T-helper 1 cell (primary cell): Measurements from ENCODE around the gene TMEM125.

Experiments used
- DNase-seq, 5 donors: peaks; one replicate each; pipeline ENCODE4 v3.0.0-alpha.2; 2012 to 2020

TMEM125 gene

GRCh38 chr1:43274804-43275180, 5.0 kb downstream of the TMEM125 start:
- DNase-seq: no peak

- no peak for DNase-seq
Observed at GRCh38 chr1:43275826-43276620, 6.2 kb downstream of the TMEM125 start.

DNA sequence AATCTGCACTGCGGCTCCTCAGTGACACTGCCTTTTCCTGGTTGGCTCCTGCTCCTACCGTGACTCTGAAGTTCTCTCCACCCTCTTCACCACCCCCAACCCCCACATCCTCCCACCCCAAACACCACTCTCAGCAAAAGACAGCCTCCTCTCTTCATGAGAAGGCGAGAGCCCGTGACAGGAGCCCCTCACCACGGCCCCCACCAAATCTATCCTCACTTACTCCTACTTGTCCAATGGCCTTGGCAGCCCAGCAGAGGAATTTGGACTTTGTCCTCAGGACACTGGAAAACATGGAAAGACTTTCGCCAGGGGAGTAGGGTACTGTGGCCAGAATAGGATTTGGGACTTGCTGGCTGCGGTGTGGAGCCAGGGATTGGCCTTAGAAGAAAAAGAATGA, 6.9 kb downstream of the TMEM125 start:
- DNase-seq: no peak

DNA sequence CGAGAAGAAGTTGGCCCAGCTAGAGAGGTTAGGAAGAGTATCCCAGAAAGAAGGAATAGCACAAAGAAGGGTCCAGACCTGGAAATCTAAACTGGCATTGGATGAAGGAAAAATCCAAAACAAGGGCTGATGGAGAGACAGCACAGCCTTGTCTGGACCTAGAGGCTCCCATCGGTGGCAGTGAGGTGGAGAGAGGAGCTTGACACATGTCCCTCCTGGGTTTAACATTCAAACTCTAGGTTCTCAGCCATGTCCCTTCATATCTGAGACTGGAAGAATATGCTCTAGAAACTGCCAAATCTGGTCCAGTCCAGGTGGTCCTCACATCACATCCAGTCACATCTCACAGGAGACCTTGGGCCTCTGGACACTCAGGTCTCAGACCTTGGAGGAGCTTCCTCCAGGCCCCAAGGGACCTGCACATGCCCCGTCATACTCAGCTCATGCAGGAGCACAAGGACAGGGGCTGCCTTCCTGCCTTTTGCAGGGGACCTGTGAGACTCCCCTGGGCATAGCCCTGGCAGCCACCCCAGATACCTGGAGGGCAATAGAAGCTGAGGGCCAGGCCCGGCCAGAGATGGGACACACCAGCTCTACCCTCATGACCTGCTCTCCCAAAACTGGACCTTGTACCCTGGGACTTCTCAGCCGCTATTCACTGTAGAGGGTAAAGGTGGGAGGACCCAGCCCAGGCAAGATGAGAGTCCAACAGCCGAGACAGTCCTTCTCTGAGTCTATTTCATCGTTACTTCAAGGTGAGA, 7.5 kb downstream of the TMEM125 start:
- DNase-seq: no peak

GRCh38 chr1:43279161-43279560, 9.4 kb downstream of the TMEM125 start:
- no peak for DNase-seq

- no peak for DNase-seq
Observed at GRCh38 chr1:43279666-43280065, 9.9 kb downstream of the TMEM125 start.

- DNase-seq: no peak
Observed at GRCh38 chr1:43280692-43281091, 10.9 kb downstream of the TMEM125 start.

DNA sequence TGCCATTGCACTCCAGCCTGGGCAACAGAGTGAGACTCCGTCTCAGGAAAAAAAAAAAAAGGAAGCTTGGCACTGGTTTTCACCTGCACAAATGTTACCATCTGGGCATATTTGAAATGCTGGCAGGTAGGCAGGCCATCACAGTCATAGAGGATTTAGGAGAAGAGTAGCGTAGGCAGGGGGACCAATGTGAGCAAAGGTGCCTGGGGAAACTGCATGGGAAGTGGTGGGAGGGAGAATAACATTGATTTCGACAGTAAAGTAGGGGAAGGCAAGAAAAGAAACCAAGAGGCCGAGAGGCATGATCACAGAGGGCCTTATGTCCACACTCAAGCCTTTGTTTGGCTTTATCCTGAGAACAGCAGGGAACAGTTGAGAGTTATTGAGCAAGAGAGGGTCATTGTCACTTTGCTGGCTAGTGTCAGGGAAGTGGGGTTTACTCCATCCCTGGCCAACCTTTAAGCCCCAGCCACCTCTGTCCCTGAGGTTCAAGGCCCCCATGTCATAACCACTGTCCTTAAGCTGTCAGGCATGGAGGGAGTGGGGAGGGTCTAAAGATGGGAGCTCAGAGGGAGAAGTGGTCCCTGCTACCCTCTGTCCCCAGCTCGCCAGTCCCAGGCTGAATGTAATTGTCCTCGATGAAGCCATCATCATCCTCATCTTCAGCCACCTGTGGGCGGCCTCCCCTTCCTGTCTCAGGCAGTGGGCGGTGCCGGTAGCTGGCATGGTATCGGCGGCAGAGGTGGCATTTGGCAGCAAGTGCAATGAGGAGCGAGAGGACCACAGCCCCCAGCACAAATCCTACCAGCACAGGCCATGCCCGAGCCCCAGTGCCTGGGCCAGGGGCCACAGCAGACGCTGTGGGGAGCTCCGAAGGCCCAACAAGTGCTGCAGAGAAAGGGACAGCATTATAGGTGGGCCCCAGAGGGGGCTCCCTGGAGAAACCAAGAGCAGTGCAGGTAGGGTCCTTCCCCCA, 12.7 kb downstream of the TMEM125 start:
- no peak for DNase-seq

DNA sequence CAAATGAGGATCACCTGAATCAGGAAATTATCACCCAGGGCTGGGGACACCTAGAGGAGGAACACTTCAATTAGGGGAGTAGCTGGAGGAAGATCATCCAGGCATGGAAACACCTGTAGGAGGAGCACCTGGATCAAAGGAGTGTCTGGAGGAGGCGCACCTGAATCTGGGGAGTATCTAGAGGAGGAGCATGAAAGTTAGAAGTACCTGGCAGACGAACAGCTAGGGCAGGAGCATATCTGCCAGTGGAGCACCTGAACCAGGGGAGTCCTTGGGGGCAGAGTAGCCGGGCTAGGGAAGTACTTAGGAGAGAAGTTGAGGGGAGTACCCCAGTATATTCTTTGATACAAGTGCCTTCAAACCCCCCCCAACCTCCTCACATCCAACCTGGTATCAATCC, 14.3 kb downstream of the TMEM125 start:
- DNase-seq: no peak

- no peak for DNase-seq
Observed at GRCh38 chr1:43284546-43285110, 14.8 kb downstream of the TMEM125 start.

GRCh38 chr1:43285269-43285990, 15.6 kb downstream of the TMEM125 start, which contains the start of gene C1orf210:
Gene C1orf210 (minus strand): TSS chr1:43285581. CDS start chr1:43283270, 2,311 bp downstream.
- no peak for DNase-seq

GRCh38 chr1:43286115-43286514, 16.3 kb downstream of the TMEM125 start:
- DNase-seq: no peak

GRCh38 chr1:43286533-43286932, 16.8 kb downstream of the TMEM125 start:
- DNase-seq: no peak

GRCh38 chr1:43288058-43288784, 18.4 kb downstream of the TMEM125 start:
- no peak for DNase-seq

DNA sequence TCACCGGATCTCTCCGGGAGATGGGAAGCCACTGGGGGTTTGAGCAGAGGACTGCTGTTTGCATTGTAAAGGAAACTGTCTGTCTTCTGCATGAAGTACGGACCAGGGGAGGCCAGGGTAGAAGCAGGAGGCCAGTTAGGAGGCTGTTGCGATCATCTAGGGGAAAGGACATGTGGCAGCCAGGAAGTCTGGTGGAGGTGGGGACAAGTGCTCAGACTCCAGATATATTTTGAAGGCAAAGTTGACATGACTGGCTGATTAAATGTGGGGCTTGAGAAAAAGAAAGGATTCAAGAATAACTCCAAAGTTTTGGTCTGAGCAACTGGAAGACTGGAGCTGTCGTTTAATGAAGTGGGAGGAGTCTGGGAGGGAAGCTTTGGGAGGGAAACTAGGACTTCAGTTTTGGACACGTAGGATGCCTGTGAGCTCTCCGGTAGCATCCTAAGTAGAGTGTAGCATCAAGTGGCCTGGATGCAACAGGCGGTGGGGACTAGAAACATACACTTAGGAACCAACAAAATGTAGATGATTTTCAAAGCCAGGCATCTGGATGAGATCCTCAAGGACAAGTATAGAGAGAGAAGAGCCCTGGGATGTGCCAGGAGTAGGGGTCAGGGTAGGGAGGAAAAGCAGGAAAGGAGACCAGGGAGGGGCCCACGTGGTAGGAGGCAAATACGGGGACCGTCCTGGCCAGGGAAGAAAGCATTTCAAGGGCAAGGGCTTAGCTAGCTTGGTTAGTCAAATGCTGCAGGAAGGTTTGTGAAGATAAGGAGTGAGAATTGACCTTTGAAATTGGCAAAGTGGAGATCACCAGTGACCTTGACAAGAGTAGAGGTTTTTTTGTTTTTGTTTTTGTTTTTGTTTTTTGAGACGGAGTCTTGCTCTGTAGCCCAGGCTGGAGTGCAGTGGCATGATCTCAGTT, 19.3 kb downstream of the TMEM125 start:
- no peak for DNase-seq

DNA sequence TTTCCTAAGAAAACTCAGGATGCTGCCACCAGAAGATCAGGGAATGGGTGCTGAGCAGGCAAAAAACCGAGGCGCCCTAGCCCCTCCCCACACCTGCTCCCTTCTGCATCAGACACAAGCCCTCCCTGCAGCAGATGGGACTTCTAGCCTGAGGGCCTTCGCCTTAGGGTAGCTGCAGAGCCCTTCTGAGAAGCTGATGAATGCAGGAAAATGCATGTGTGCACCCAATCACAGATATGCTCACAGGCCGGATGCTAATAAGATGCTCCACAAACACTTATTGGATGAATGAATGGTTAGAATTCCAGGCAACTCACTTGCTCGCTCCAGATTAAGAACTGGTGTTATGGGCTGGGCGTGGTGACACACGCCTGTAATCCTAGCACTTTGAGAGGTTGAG, 22.4 kb downstream of the TMEM125 start:
- no peak for DNase-seq

- no peak for DNase-seq
Observed at GRCh38 chr1:43292679-43293078, 22.9 kb downstream of the TMEM125 start.

- no peak for DNase-seq
Observed at GRCh38 chr1:43293176-43293575, 23.4 kb downstream of the TMEM125 start.

DNA sequence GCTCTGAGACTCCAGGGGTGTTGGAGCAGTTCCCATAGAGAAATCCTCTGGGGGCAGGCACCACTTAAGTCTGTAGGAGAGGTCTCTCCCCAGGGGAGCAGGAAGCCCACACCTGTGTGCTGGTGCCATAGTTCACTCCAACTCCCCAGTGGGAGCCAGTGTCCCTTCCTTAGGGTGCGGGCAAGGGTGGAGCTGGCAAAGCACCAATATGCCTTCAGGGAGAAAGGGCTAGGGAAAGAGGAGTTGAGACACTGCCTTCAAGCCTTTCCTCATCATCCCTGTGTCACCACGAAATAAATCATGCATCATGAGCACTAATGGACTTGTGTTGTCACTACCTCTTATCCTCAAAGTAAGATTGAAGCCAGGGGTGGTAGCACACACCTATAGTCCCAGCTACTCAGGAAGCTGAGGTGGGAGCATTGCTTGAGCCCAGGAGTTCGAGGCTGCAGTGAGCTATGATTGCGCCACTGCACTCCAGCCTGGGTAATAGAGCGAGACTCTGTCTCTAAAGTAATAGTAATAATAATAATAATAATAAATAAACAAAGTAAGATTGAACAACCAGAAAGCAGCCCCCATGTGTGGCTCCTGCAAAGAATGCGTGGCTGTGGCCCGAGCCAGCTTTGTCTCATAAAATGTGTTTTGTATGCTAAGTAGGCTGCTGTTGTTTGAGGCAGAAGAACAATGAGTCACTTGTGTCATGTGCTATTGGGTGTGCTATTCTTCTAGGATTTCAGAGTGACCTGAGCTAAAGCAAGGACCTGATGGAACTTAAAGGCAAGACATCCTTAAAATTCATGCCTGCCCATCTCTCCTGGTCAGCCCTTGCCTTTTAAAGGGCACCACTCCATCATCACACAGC, 24.3 kb downstream of the TMEM125 start:
- no peak for DNase-seq
